Loucy (cell line): Measurements from ENCODE around the gene CACNA1A.

Source experiments
- EZH2phosphoT487 ChIP-seq: fragments of 200-600 bp; IDR thresholded peaks from 2 replicates; pipeline ENCODE4 v1.6.1; 2018; ENCODE audit warnings: antibody characterized with exemption, mild to moderate bottlenecking, moderate library complexity, borderline replicate concordance
- TF ChIP-seq, protein P1 (sequence below): fragments of 200-600 bp; sonication (generic); conservative IDR thresholded peaks from 2 replicates; pipeline ENCODE4 v1.5.1; 2014; ENCODE audit warnings: mild to moderate bottlenecking, antibody characterized with exemption, low read length

DNA sequence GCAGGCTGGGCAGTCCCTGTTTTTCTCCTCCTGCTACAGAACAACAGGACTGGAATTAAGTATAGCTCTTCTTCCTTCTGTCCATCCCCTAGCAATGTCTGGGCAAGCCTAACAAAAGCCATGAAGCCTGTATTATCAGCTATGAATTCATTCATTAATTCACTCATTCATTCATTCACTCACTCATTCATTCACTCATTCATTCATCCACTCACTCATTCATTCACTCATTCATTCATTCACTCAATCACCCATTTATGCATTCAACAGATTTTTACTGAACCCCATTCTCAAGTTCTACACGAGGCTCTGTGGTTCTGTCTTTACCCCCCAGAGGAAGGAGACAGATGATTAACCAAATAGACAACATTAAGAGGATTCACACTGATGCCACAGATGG lies 69.9 kb downstream of the CACNA1A start:
- TF ChIP-seq, protein P1, sequence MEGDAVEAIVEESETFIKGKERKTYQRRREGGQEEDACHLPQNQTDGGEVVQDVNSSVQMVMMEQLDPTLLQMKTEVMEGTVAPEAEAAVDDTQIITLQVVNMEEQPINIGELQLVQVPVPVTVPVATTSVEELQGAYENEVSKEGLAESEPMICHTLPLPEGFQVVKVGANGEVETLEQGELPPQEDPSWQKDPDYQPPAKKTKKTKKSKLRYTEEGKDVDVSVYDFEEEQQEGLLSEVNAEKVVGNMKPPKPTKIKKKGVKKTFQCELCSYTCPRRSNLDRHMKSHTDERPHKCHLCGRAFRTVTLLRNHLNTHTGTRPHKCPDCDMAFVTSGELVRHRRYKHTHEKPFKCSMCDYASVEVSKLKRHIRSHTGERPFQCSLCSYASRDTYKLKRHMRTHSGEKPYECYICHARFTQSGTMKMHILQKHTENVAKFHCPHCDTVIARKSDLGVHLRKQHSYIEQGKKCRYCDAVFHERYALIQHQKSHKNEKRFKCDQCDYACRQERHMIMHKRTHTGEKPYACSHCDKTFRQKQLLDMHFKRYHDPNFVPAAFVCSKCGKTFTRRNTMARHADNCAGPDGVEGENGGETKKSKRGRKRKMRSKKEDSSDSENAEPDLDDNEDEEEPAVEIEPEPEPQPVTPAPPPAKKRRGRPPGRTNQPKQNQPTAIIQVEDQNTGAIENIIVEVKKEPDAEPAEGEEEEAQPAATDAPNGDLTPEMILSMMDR = no peak
- TF ChIP-seq EZH2phosphoT487 = no peak
